Heart left ventricle (tissue), 13 donors: ENCODE results near the gene CYP2D6.

Source experiments
- CTCF ChIP-seq, 12 donors: fragments of 200-600 bp; sonication (generic) in 4 of 12; IDR thresholded peaks; one replicate each; pipeline versions ENCODE4 v1.5.0 to v1.8.0; 2018 to 2022; ENCODE audit warnings: antibody characterized with exemption in 12 of 12, mild to moderate bottlenecking in 5 of 12
- POLR2A ChIP-seq, 2 donors: fragments of 450-650 bp; IDR thresholded peaks; one replicate each; pipeline ENCODE4 v1.6.1; 2017; ENCODE audit warnings: antibody characterized with exemption in 2 of 2, mild to moderate bottlenecking in 2 of 2, moderate library complexity in 2 of 2
- donor health status: ischemic (EF 13 %, LVEDD 7.1; RV severe dilation, severe dysfunction).
- donor health status: DM: no; HTN: yes; CAD: no.
- donor health status: DM: no; HTN: no; CAD: no.
- donor health status: ischemic (EF 25% LVEDD 6.9; RV normal size, moderate dysfunction).
- donor health status: ischemic (EF 25% LVEDD 5.7; RV mildly dilated, moderate dysfunction).
- donor health status: ischemic (EF 35%, LVEDD 5.7; RV mildly dilated, moderate dysfunction).
- donor health status: nonischemic (EF 11% LVEDD 7.7; RV severe dilation, severe dysfunction).
- donor health status: DM: yes; HTN: yes; CAD: no.
- donor health status: PGD.
- donor health status: ischemic (EF 29% LVEDD 5.4; RV normal size, mild dysfunction).
- donor health status: nonischemic (EF 23%, LVEDD 6.1; RV moderate dilation, normal function).

GRCh38 chr22:42179616-42180015, 49.0 kb upstream of the CYP2D6 start:
- no peak for TF ChIP-seq POLR2A (IDR thresholded peaks at IDR 0.05)
- no peak for TF ChIP-seq CTCF (IDR thresholded peaks at IDR 0.05)
